GM12878 (cell line): ENCODE measurements around the gene SASH1. TPM values are rescaled to one million over a fixed set of nuclear protein-coding genes. Genes with fewer than 3 reads are reported as not detected.

ENCODE experiments used
- ATAC-seq: fragments of 200-7000 bp; cut with Tn5 transposase; 3 replicates; pipeline ENCODE4 v1.9.1; 2020; ENCODE audit warnings: mild to moderate bottlenecking, moderate library complexity
- BruUV-seq: library from RNA; stranded (reverse); fragments of 400-500 nt; replicated peaks from 2 replicates; lab custom pipeline; 2021; lab: Mats Ljungman, UMichigan
- CTCF ChIA-PET: fragments of 300-600 bp; sonication (Branson Sonifier 250); formaldehyde crosslinking; extraction: SDS; loops from one replicate; lab custom pipeline; 2021; ENCODE audit warnings: inconsistent platforms; lab: Yijun Ruan, JAX
- POLR2A ChIA-PET: fragments of 350-600 bp; formaldehyde crosslinking; extraction: SDS; loops from one replicate; lab custom pipeline; 2021; ENCODE audit warnings: inconsistent platforms; lab: Charles Lee
- RAD21 ChIA-PET: fragments of 300-600 bp; sonication (Branson Sonifier 250); formaldehyde crosslinking; loops from one replicate; lab custom pipeline; 2023; ENCODE audit warnings: antibody characterized with exemption; ENCODE audit not compliant: unreplicated experiment; lab: Charles Lee
- SMC1A ChIA-PET: fragments of 300-600 bp; sonication (Branson Sonifier 250); formaldehyde crosslinking; loops from one replicate; lab custom pipeline; 2023; ENCODE audit not compliant: unreplicated experiment, uncharacterized antibody; lab: Charles Lee
- DNase-seq: peaks from one replicate; pipeline ENCODE4 v3.0.0-alpha.2; 2011; ENCODE audit warnings: low read depth, low spot score
- FAIRE-seq: peaks from 3 replicates; lab custom pipeline; 2011; peaks lifted over from hg19 to GRCh38; lab: Jason Lieb, UNC
- H2AFZ ChIP-seq: 2 replicates; pipeline ENCODE4 v1.6.0; 2011; ENCODE audit warnings: low read depth, low read length, control low read depth; ENCODE audit not compliant: control insufficient read depth
- H3K27ac ChIP-seq: 2 replicates; pipeline ENCODE4 v1.5.1; 2011; ENCODE audit warnings: control low read depth; ENCODE audit not compliant: control insufficient read depth, insufficient read depth
- H3K27me3 ChIP-seq, 2 experiments: replicated peaks in 1 of 2; 2 replicates each; pipeline versions ENCODE4 v1.6.0 to v1.6.1; 2011; ENCODE audit warnings: low read length in 1 of 2; ENCODE audit not compliant: control insufficient read depth in 2 of 2, insufficient read depth in 2 of 2
- H3K36me3 ChIP-seq, 2 experiments: 2 replicates each; pipeline ENCODE4 v1.5.1; 2011; ENCODE audit warnings: low read length in 1 of 2; ENCODE audit not compliant: control insufficient read depth in 2 of 2, insufficient read depth in 2 of 2
- H3K4me1 ChIP-seq: 2 replicates; pipeline ENCODE4 v1.6.1; 2011; ENCODE audit warnings: mild to moderate bottlenecking, low read length, moderate library complexity, mixed read lengths; ENCODE audit not compliant: control insufficient read depth, insufficient read depth
- H3K4me2 ChIP-seq: 2 replicates; pipeline ENCODE4 v1.6.0; 2011; ENCODE audit warnings: control low read depth; ENCODE audit not compliant: control insufficient read depth, insufficient read depth
- H3K4me3 ChIP-seq: fragments of 200-600 bp; sonication (generic); 2 replicates; pipeline ENCODE4 v1.5.1; 2016
- H3K79me2 ChIP-seq: 2 replicates; pipeline ENCODE4 v1.6.0; 2011; ENCODE audit warnings: low read length; ENCODE audit not compliant: control insufficient read depth, insufficient read depth
- H3K9ac ChIP-seq: 2 replicates; pipeline ENCODE4 v1.8.0; 2011; ENCODE audit warnings: low read length, control low read depth, mixed read lengths; ENCODE audit not compliant: control insufficient read depth, insufficient read depth
- H3K9me3 ChIP-seq: replicated peaks from 3 replicates; pipeline ENCODE4 v1.5.1; 2011; ENCODE audit warnings: mild to moderate bottlenecking, low read length; ENCODE audit not compliant: control insufficient read depth, insufficient read depth
- H4K20me1 ChIP-seq: 2 replicates; pipeline ENCODE4 v1.6.0; 2011; ENCODE audit not compliant: control insufficient read depth, insufficient read depth
- BACH1 ChIP-seq: fragments of 450-650 bp; IDR thresholded peaks from 2 replicates; pipeline ENCODE4 v1.6.1; 2017; ENCODE audit warnings: mild to moderate bottlenecking, borderline replicate concordance
- CHD4 ChIP-seq: fragments of 200-600 bp; sonication (generic); IDR thresholded peaks from 2 replicates; pipeline ENCODE4 v1.6.1; 2016; ENCODE audit warnings: mild to moderate bottlenecking
- HDAC6 ChIP-seq: fragments of 200-600 bp; sonication (generic); IDR thresholded peaks from one replicate; pipeline ENCODE4 v1.8.0; 2017; ENCODE audit warnings: antibody characterized with exemption; ENCODE audit not compliant: unreplicated experiment
- HDGF ChIP-seq: fragments of 450-650 bp; IDR thresholded peaks from 2 replicates; pipeline ENCODE4 v1.6.1; 2016; ENCODE audit warnings: antibody characterized with exemption
- KDM1A ChIP-seq: fragments of 200-600 bp; sonication (generic); IDR thresholded peaks from 2 replicates; pipeline ENCODE4 v1.6.1; 2016; ENCODE audit warnings: borderline replicate concordance
- NFYB ChIP-seq: IDR thresholded peaks from 2 replicates; pipeline ENCODE4 v1.6.1; 2011; ENCODE audit warnings: low read depth, mild to moderate bottlenecking, low read length, improper control_type of control experiment, moderate library complexity; ENCODE audit not compliant: insufficient read depth
- RAD51 ChIP-seq: fragments of 450-650 bp; IDR thresholded peaks from 2 replicates; pipeline ENCODE4 v1.6.1; 2016; ENCODE audit warnings: moderate library complexity, mild to moderate bottlenecking, inconsistent platforms
- SMARCA5 ChIP-seq: fragments of 450-650 bp; IDR thresholded peaks from 2 replicates; pipeline ENCODE4 v1.6.1; 2017; ENCODE audit warnings: mild to moderate bottlenecking
- STAT3 ChIP-seq: IDR thresholded peaks from 2 replicates; pipeline ENCODE4 v1.6.1; 2011; ENCODE audit warnings: low read depth, low read length, improper control_type of control experiment
- ZNF622 ChIP-seq: fragments of 450-650 bp; IDR thresholded peaks from 2 replicates; pipeline ENCODE4 v1.6.1; 2017; ENCODE audit warnings: mild to moderate bottlenecking, inconsistent platforms
- ZSCAN29 ChIP-seq: fragments of 450-650 bp; IDR thresholded peaks from 2 replicates; pipeline ENCODE4 v1.6.1; 2017; ENCODE audit warnings: mild to moderate bottlenecking, moderate library complexity
- ZZZ3 ChIP-seq: IDR thresholded peaks from 2 replicates; pipeline ENCODE4 v1.6.1; 2011; ENCODE audit warnings: low read depth; ENCODE audit not compliant: control insufficient read depth, insufficient read length
- WGBS: methylation state at CpG from one replicate; pipeline ENCODE4 v1.1.6; 2016; ENCODE audit warnings: low lambda C conversion rate; ENCODE audit not compliant: insufficient replicate concordance, insufficient coverage; ENCODE audit errors: missing lambda C conversion rate; 5-methylcytosine and 5-hydroxymethylcytosine counted together
- in situ Hi-C: fragments of 300-500 bp; cut with MboI; formaldehyde crosslinking; loops from 9 replicates; pipeline ENCODE4 v1.14.3; 2018; ENCODE audit warnings: mixed read lengths
- intact Hi-C: fragments of 100-400 bp; cut with micrococcal nuclease; formaldehyde crosslinking; loops from one replicate; pipeline ENCODE4 v1.14.2; 2022; ENCODE audit not compliant: unreplicated experiment
- polyA plus RNA-seq, 11 experiments: library from polyadenylated mRNA; depleted of rRNA in 4 of 11; unstranded in 6 of 11; stranded (reverse) in 5 of 11; fragments of >200 nt; fragmentation: Nextera tagmentation in 4 of 11; fragmentation: Illumina TruSeq in 1 of 11; extraction: Ambion mirVana in 4 of 11; extraction: Trizol in 1 of 11; gene quantifications; 1 replicate in 1 of 11; 2 replicates in 10 of 11; pipeline versions ENCODE4 v1.2.1 to v1.2.3, GENCODE V29; 2011 to 2016; ENCODE audit warnings: inconsistent platforms in 2 of 11, missing spikeins in 2 of 11, low read depth in 1 of 11
- total RNA-seq, 4 experiments: library from RNA; depleted of rRNA in 3 of 4; stranded (reverse); fragments of >200 nt in 3 of 4; fragmentation: Illumina TruSeq in 1 of 4; extraction: Trizol in 1 of 4; gene quantifications; 2 replicates each; pipeline versions ENCODE4 v1.2.1 to v1.2.3, GENCODE V29; 2013 to 2021

Gene SASH1
- total and polyA plus RNA-seq, 10 of the 15 experiments (the other 5 are each of a cell fraction or from before 2014, with no cell fraction given), result 0.01 to 0.73 (median 0.14) TPM; not detected in 4

GRCh38 chr6:148548065-148548748 lies 205.6 kb downstream of the SASH1 start:
- Histone ChIP-seq H4K20me1 (no peaks in the 10 kb centered on the region), H3K27me3 (no peaks in the 10 kb centered on the region; a peak in 1 of 4 replicates), H3K79me2 (no peaks in the 10 kb centered on the region), H2AFZ (no peak overlapping the region), H3K4me1 (no peaks in the 10 kb centered on the region), H3K9me3 (no peaks in the 10 kb centered on the region), H3K27ac (no peak overlapping the region), H3K9ac (no peak overlapping the region), H3K36me3 (no peaks in the 10 kb centered on the region), H3K4me2 (no peak overlapping the region), H3K4me3 (no peak overlapping the region)
- ATAC-seq (no peak), DNase-seq (no peak), FAIRE-seq (no peak)
- ChIA-PET RAD21 (no interaction called here), SMC1A (no interaction called here), POLR2A (no interaction called here), CTCF (interaction anchor here (1.0 kb wide), 1 partner anchor 11 kb away, joined by 4 read pairs; no protein-coding TSS in a partner anchor)
- BruUV-seq, result no TSS peak
- TF ChIP-seq ZNF622, result no peak
- TF ChIP-seq STAT3, result no peak
- no peak for TF ChIP-seq RAD51
- TF ChIP-seq SMARCA5, result no peak
- no peak for TF ChIP-seq HDGF
- TF ChIP-seq KDM1A, result no peak
- TF ChIP-seq NFYB, result no peak
- no peak for TF ChIP-seq CHD4
- no peak for TF ChIP-seq BACH1
- no peak for TF ChIP-seq ZZZ3
- TF ChIP-seq ZSCAN29, result no peak
- no peak for TF ChIP-seq HDAC6
- 46% methylated on average over 22 of the region's 22 CpGs for WGBS
- in situ Hi-C loops, result no loop called here
- intact Hi-C loops, result no loop called here
